HepG2 (cell line): Measurements from ENCODE around the gene CASZ1.

Source experiments
- BHLHE40 ChIP-seq: IDR thresholded peaks from 2 replicates; pipeline ENCODE4 v1.6.1; 2011; ENCODE audit warnings: low read length, improper control_type of control experiment
- CEBPB ChIP-seq: IDR thresholded peaks from 2 replicates; pipeline ENCODE4 v1.6.1; 2011; ENCODE audit warnings: low read depth, low read length, improper control_type of control experiment, borderline replicate concordance
- CERS6 ChIP-seq: sonication (generic); formaldehyde crosslinking; IDR thresholded peaks from 2 replicates; pipeline ENCODE4 v1.5.0; 2020; ENCODE audit warnings: missing genetic modification reagents
- CTCF ChIP-seq: sonication (generic); formaldehyde crosslinking; IDR thresholded peaks from 2 replicates; pipeline ENCODE4 v1.5.0; 2020; ENCODE audit warnings: mild to moderate bottlenecking, missing genetic modification reagents, moderate library complexity
- KLF16 ChIP-seq, 2 experiments: sonication (generic) in 1 of 2; formaldehyde crosslinking in 1 of 2; IDR thresholded peaks; 2 replicates each; pipeline versions ENCODE4 v1.6.1 to v1.8.0; 2016 to 2023; ENCODE audit warnings: missing genetic modification reagents in 2 of 2, missing compliant biosample characterization in 1 of 2
- POLR2AphosphoS5 ChIP-seq: IDR thresholded peaks from 2 replicates; pipeline ENCODE4 v1.6.1; 2012; ENCODE audit warnings: low read depth, low read length
- PTBP1 ChIP-seq: fragments of 200-400 bp; formaldehyde crosslinking; IDR thresholded peaks from 2 replicates; pipeline ENCODE4 v1.6.1; 2018; ENCODE audit warnings: low read length, low read depth; ENCODE audit not compliant: poor library complexity, severe bottlenecking
- REPIN1 ChIP-seq: sonication (generic); formaldehyde crosslinking; IDR thresholded peaks from 2 replicates; pipeline ENCODE4 v1.8.0; 2022; ENCODE audit warnings: missing genetic modification reagents, low read depth, mild to moderate bottlenecking, borderline replicate concordance
- XRCC5 ChIP-seq: fragments of 200-400 bp; formaldehyde crosslinking; optimal IDR thresholded peaks from 2 replicates; pipeline ENCODE3; 2017; ENCODE audit warnings: mild to moderate bottlenecking, low read length
- ZNF292 ChIP-seq: sonication (generic); formaldehyde crosslinking; IDR thresholded peaks from 2 replicates; pipeline ENCODE4 v1.8.1; 2022; ENCODE audit warnings: mild to moderate bottlenecking, low read depth, missing genetic modification reagents, borderline replicate concordance
- ZNF550 ChIP-seq: sonication (generic); formaldehyde crosslinking; IDR thresholded peaks from 2 replicates; pipeline ENCODE4 v1.4.0; 2020; ENCODE audit warnings: mild to moderate bottlenecking, missing genetic modification reagents, borderline replicate concordance
- ZNF841 ChIP-seq: sonication (generic); formaldehyde crosslinking; IDR thresholded peaks from 2 replicates; pipeline ENCODE4 v1.8.1; 2023; ENCODE audit warnings: missing genetic modification reagents, borderline replicate concordance
- ZSCAN30 ChIP-seq: sonication (generic); formaldehyde crosslinking; IDR thresholded peaks from 2 replicates; pipeline ENCODE4 v1.5.0; 2020; ENCODE audit warnings: mild to moderate bottlenecking, missing genetic modification reagents

DNA sequence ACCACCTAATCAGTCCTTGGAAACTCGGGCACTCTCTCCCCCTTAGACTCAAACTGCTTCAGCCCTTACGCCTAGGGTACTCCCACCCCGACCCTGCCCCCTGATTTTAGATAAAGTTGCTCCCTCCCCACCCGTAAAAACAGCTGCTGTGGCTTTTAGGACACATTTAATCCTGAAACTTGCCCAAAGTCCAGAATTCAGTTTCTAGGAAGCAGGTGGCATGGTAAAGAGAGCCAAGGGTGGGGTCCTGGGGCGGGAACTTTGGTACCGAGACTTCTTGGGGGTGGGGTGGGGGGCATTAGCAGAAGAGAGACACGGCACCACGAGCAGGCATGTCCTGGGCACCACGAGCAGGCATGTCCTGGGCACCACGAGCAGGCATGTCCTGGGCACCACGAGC is 52.4 kb downstream of the CASZ1 start:
- no peak for TF ChIP-seq ZNF550 (CRISPR knock-in tag)
- TF ChIP-seq ZNF292 (CRISPR knock-in tag) = no peak
- no peak for TF ChIP-seq POLR2AphosphoS5
- no peak for TF ChIP-seq CTCF (CRISPR knock-in tag)
- TF ChIP-seq XRCC5 = no peak
- no peak for TF ChIP-seq REPIN1 (CRISPR knock-in tag)
- no peak for TF ChIP-seq ZSCAN30 (CRISPR knock-in tag)
- TF ChIP-seq KLF16 (CRISPR knock-in tag; IDR thresholded peaks at IDR 0.05) = no peak
- TF ChIP-seq BHLHE40 = no peak
- no peak for TF ChIP-seq ZNF841
- TF ChIP-seq PTBP1 = no peak
- TF ChIP-seq CEBPB = no peak
- TF ChIP-seq CERS6 = no peak
